Body of pancreas (tissue), 4 donors: Measurements from ENCODE around the gene DMD. TPM values are rescaled to one million over a fixed set of nuclear protein-coding genes. Genes with fewer than 3 reads are reported as not detected.

Experiments used
- ATAC-seq: fragments of 150-250 bp; one replicate; pipeline ENCODE4 v1.9.1; 2016
- DNase-seq, 4 donors: peaks; one replicate each; pipeline ENCODE4 v3.0.0-alpha.2; 2019
- H3K27ac ChIP-seq, 4 donors: fragments of 200-600 bp; sonication (generic); 1 replicate in 3 of 4; 2 replicates in 1 of 4; pipeline versions ENCODE4 v1.5.1 to v1.6.1; 2016 to 2019; ENCODE audit warnings: mild to moderate bottlenecking in 1 of 4, mixed read lengths in 1 of 4, moderate library complexity in 1 of 4
- H3K27me3 ChIP-seq, 2 donors: fragments of 200-600 bp; sonication (generic); one replicate each; pipeline ENCODE4 v1.6.0; 2016; ENCODE audit warnings: mild to moderate bottlenecking in 1 of 2
- H3K36me3 ChIP-seq, 2 donors: fragments of 200-600 bp; sonication (generic); replicated peaks in 1 of 2; 2 replicates each; pipeline ENCODE4 v1.5.1; 2016; ENCODE audit warnings: low read depth in 2 of 2; ENCODE audit not compliant: insufficient read depth in 1 of 2
- H3K4me1 ChIP-seq: fragments of 200-600 bp; sonication (generic); one replicate; pipeline ENCODE4 v1.6.0; 2016
- H3K4me3 ChIP-seq, 2 donors: fragments of 200-600 bp; sonication (generic); 1 replicate in 1 of 2; 2 replicates in 1 of 2; pipeline ENCODE4 v1.5.1; 2016 to 2019
- H3K9me3 ChIP-seq, 3 donors: fragments of 200-600 bp; sonication (generic); 1 replicate in 2 of 3; 2 replicates in 1 of 3; pipeline ENCODE4 v1.5.1; 2016
- CTCF ChIP-seq, 7 experiments: fragments of 450-650 bp in 4 of 7; fragments of 200-600 bp in 3 of 7; sonication (generic) in 3 of 7; IDR thresholded peaks; one replicate each; pipeline ENCODE4 v1.5.1; 2016 to 2019; ENCODE audit warnings: antibody characterized with exemption in 7 of 7
- POLR2A ChIP-seq, 3 donors: fragments of 450-650 bp; IDR thresholded peaks; one replicate each; pipeline ENCODE4 v1.6.1; 2016; ENCODE audit warnings: antibody characterized with exemption in 3 of 3, mild to moderate bottlenecking in 2 of 3
- WGBS, 2 donors: methylation state at CpG; one replicate each; pipeline ENCODE4 v1.1.5; 2017; 5-methylcytosine and 5-hydroxymethylcytosine counted together
- intact Hi-C: fragments of 100-400 bp; cut with DNase I; formaldehyde crosslinking; loops from one replicate; pipeline ENCODE4 v1.15.1; 2023
- total RNA-seq, 2 donors: library from RNA; depleted of rRNA; stranded (reverse); fragments of >200 nt; gene quantifications; one replicate each; pipeline ENCODE4 v1.1.0, GENCODE V29; 2016

The DMD gene
- total RNA-seq, 2 donors from 2014 or later: 28.5 to 38.6 TPM

DNA sequence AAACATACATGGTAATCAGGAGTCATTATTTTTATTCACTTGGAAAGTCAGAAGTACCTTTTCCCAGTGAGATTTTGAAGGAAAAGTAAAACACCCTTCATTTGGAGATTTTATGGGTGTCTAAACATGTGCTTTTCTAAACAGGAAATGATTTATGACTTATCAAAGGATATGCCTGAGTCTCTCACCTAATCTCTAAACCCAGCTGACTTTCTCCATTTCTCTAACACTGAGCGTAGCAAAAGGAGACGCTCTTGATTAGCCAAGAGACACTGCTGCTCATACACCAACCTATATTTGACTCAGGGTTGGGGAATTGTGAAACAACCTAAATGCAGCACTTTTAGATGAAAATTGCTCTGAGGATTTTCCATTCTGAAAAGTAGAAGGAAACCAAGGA lies 1671.0 kb downstream of the DMD start:
- Histone ChIP-seq H3K4me3 (no peak overlapping the region), H3K9me3 (no peaks in the 10 kb centered on the region), H3K36me3 (no peaks in the 10 kb centered on the region), H3K4me1 (no peaks in the 10 kb centered on the region), H3K27me3 (no peaks in the 10 kb centered on the region), H3K27ac (no peak overlapping the region)
- ATAC-seq (no peak), DNase-seq (no peak)
- 39 to 42% methylated on average over 2 of the region's 2 CpGs for WGBS, 2 donors
- TF ChIP-seq CTCF (IDR thresholded peaks at IDR 0.05) (no peak), POLR2A (IDR thresholded peaks at IDR 0.05) (no peak)
- intact Hi-C loops: no loop called here

- DNase-seq: no peak
- intact Hi-C loops: no loop called here
- no peaks in the 10 kb centered on the region for H3K36me3 ChIP-seq
- no peaks in the 10 kb centered on the region for H3K4me1 ChIP-seq
- H3K27me3 ChIP-seq: no peaks in the 10 kb centered on the region
- ATAC-seq: no peak
- WGBS, 2 donors: 43 to 62% methylated on average over 7 of the region's 7 CpGs
- H3K9me3 ChIP-seq: no peaks in the 10 kb centered on the region
- no peak overlapping the region for H3K4me3 ChIP-seq
- TF ChIP-seq POLR2A (IDR thresholded peaks at IDR 0.05): no peak
- no peak for TF ChIP-seq CTCF (IDR thresholded peaks at IDR 0.05)
- no peak overlapping the region for H3K27ac ChIP-seq
Observed at GRCh38 chrX:31527455-31528126, 1683.8 kb downstream of the DMD start.

- no peak overlapping the region for H3K4me3 ChIP-seq
Observed at GRCh38 chrX:31523884-31524536, 1687.3 kb downstream of the DMD start.

GRCh38 chrX:31522760-31523159 lies 1688.6 kb downstream of the DMD start:
- 68 to 78% methylated on average over 7 of the region's 7 CpGs for WGBS, 2 donors
- H3K36me3 ChIP-seq: no peaks in the 10 kb centered on the region
- no peak overlapping the region for H3K27ac ChIP-seq
- H3K9me3 ChIP-seq: no peaks in the 10 kb centered on the region
- no peak for TF ChIP-seq POLR2A (IDR thresholded peaks at IDR 0.05)
- no peak for TF ChIP-seq CTCF (IDR thresholded peaks at IDR 0.05)
- no peak for ATAC-seq
- no peaks in the 10 kb centered on the region for H3K4me1 ChIP-seq
- intact Hi-C loops: no loop called here
- H3K4me3 ChIP-seq: no peak overlapping the region
- no peaks in the 10 kb centered on the region for H3K27me3 ChIP-seq
- no peak for DNase-seq

More at GRCh38 chrX:31523884-31524536, 1687.3 kb downstream of the DMD start:
- TF ChIP-seq CTCF (IDR thresholded peaks at IDR 0.05): no peak
- no peak for TF ChIP-seq POLR2A (IDR thresholded peaks at IDR 0.05)
- H3K9me3 ChIP-seq: no peaks in the 10 kb centered on the region
- H3K4me1 ChIP-seq: no peaks in the 10 kb centered on the region
- H3K27me3 ChIP-seq: no peaks in the 10 kb centered on the region
- ATAC-seq (no peak), DNase-seq (no peak)
- H3K27ac ChIP-seq: no peak overlapping the region
- intact Hi-C loops: no loop called here
- no peaks in the 10 kb centered on the region for H3K36me3 ChIP-seq
- 62 to 65% methylated on average over 7 of the region's 7 CpGs for WGBS, 2 donors

- DNase-seq (no peak), ATAC-seq (no peak)
- Histone ChIP-seq H3K27ac (no peak overlapping the region), H3K4me1 (no peaks in the 10 kb centered on the region), H3K27me3 (no peaks in the 10 kb centered on the region), H3K36me3 (no peaks in the 10 kb centered on the region), H3K4me3 (no peak overlapping the region), H3K9me3 (no peaks in the 10 kb centered on the region)
- WGBS, 2 donors: 39 to 44% methylated on average over 2 to 3 of the region's 3 CpGs
- TF ChIP-seq CTCF (IDR thresholded peaks at IDR 0.05): no peak
- no peak for TF ChIP-seq POLR2A (IDR thresholded peaks at IDR 0.05)
- intact Hi-C loops: no loop called here
Observed at GRCh38 chrX:31521941-31522340, 1689.4 kb downstream of the DMD start.
